GM11168 (cell line): ENCODE data around the gene TMEM222.

Experiments
- in situ Hi-C: fragments of 300-500 bp; cut with MboI; formaldehyde crosslinking; loops from one replicate; pipeline ENCODE4 v1.12.0; 2022; ENCODE audit warnings: low sequenced_read_pairs; ENCODE audit not compliant: unreplicated experiment

The TMEM222 gene

GRCh38 chr1:27372808-27373690 lies 51.1 kb downstream of the TMEM222 start:
- in situ Hi-C loops: no loop called here

DNA sequence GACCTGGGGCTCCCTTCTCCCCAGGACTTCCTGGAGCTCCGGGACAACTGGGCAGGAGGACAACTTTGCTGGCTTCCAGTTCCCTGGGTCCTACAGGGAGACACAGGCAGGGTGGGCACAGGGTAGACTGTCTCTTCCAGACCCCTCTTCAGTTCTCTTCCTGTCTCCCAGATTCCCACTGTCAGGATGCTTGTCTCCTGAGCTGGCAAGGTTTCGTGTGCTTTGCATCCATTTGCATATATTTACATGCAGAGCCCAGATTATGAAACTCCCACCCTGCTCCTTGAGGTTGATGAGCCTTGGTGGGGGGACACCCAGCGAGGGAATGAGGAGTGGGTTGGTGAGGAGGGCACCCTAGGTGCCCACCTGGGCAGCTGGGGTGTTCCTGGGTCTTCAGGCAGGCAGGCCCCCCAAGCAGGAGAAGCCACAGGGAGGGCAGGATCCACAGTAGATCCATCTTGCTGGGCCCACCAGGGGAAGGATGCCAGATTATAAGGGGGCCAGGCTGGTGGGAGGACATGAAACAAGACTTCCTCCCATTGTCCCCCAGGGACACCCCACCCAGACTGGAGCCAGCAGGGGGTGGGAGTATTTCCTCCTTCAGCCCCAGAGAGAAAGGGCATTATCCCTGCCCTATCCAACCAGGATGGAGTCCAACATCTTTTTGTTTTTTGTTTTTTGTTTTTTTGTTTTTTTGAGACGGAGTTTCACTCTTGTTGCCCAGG lies 52.6 kb downstream of the TMEM222 start, which contains the start of gene FCN3:
Gene FCN3 (minus strand): TSS at position 463 of the 725 bp plus-strand sequence. CDS start 6 bp downstream, at position 457.
- in situ Hi-C loops: no loop called here

DNA sequence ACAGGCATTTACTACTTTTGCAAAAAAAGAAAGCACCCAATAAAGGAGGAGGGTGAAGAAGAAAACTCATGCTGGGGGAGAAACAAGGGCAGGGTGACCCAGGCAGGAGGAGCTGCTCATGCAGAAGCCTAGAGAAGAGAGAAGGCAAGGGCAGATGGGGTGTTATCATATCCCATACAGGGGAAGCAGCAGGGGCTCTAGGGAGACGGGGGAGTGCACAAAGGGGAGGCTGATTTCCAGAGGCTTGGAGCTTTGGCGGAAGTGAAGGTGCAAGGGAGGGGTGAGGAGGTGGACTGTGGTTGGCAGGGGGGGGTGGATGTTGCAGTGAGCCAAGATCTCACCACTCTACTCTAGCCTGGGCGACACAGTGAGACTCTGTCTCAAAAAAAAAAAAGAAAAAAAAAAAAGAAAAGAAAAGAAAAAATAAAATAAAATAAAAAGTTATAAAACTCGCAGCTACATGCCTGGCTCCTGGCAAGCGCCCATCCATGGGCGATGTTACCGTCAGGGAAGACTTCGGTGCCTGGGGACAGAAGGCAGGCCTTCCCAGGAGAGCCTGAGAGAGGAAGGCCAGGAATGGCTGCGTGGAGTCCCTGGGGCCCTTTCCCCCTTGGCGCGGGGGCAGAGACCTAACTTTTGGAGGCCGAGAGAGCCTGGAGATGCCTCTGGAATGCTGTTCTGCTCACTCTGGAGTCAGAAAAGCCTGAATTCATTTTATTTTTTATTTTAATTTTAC lies 56.0 kb downstream of the TMEM222 start:
- in situ Hi-C loops: no loop called here

DNA sequence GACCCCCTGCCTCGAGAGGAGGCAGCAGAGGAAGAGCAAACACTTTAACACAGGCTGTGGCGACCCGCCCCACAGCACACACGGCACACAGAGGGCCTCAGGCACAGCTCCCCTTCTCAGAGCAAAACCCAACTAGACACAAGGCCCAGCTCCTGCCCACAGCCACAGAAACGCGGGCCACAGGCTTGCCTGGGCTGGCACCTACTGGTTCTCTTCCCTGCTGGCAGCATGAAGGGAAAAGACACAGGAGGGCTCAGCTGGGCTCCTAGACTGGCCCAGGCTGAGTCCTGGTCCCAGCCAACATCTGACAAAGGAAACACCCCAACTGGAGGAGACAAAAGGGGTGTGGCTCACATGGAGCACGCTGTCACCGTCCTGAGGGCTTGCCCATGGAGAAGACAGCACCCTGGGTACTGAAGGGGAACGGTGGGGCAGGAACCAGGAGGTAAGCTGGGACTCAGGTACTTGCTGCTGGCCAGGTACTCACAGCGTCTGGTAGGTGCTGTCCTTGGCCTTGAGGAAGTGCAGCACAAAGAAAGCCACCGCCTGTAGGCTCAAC lies 57.7 kb downstream of the TMEM222 start:
- in situ Hi-C loops: no loop called here

GRCh38 chr1:27380224-27380623 lies 58.3 kb downstream of the TMEM222 start:
- in situ Hi-C loops: no loop called here

DNA sequence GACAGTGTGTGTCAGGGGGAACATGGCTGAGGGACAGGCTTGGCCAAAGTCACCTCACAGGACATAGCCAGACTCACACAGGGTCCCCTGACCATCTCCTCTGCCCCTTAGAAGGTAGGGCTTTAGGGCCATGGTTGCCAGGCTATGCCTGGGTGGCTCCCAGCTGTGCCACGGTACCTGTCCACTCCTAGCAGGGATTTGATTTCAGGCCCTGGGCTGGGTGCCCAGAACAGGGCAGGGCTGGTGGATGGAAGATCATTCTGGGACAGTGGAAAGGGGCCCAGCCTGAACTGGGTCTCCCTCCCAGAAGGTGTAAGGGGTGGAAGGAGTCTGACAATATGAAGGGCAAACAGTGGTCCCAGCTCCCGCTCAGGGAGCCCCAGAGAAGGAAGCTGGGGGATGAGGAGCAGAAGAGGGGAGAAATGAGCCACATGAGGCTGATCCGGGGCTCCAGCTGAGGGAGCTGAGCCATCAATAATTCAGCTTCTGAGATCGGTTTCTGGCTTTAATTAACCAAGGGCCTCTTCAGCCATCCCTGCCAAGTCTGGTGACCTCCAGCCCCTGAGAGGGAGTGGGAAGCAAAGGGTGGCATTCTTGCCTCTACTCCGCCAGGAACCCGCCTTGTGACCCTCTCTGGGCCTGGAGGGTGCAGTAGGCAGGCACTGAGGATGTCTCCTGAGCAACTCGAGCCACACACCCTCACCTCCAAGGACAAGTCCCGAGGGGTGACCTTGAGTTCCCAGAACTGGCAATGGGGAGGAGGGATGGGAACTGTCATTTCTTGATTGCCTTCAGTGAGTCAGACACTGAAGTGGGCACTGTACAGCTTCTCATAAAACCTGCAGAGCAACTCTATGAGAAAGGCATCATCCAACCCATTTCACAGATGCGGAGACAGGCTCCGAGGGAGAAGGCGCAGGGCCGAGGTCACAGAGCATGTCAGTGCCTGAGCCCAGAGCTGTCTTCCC lies 59.1 kb downstream of the TMEM222 start:
- in situ Hi-C loops: no loop called here

DNA sequence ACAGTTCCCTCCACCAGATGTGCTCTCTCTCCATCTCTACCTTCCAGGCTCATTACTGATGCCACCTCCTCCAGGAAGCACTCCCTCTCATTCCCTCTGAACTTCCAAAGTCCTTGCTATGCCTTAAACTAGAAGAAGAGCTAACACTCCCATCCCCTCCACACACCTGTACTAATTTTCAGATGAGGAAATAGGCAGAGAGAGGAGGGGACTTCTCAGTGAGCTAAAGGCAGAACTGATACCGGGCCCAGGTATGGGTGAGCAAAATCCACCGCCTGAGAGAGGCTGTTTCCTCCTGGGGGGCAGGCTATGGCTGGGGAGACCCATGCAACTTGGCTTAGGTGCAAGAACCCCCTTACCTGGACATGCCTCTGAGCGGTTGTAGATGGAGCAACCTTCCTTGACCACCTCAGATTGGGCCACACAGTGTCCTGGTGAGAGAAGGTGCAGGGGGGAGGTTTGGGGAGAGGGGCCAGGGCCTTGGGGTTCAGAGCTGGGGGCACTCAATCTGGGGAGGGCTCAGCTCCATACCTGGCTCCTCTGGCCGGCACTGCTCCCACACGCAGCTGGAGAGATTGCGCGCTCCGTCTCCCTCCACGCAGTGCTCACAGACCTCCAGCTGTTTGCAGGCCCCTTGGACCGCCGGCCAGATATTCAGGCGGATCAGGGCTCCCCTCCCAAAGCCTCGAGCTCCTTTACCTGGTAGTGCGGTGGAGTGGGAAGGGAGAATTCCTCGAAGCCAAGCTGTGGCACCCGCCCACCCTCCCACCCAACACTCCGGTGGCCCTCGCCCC lies 60.2 kb downstream of the TMEM222 start:
- in situ Hi-C loops: no loop called here

- in situ Hi-C loops: no loop called here
Measured at GRCh38 chr1:27383039-27383605, 61.2 kb downstream of the TMEM222 start, which contains the start of gene CD164L2. TSS of gene CD164L2 (minus strand) at chr1:27383333. CDS start at chr1:27383239, 94 bp downstream.

DNA sequence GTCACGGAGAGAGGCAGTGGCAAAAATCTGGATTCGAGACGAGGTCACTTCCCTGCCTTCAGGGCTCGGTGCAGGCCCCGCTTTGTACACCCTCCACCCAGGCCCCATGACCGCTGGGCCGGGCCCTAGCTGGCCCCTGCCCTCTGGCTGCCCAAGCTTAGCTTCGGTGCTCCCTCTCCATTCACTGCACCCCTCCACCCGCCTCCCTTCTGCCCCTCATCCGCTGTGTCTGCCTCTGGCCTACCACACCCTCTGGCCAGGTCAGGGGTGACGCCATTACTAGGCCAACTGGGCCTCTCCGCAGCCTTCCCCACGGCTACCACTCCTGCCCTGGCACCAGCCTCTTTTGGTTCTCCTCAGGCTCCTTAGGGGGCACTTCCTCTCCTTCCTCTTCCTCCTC lies 61.7 kb downstream of the TMEM222 start:
- in situ Hi-C loops: no loop called here

GRCh38 chr1:27384797-27385196 lies 62.8 kb downstream of the TMEM222 start:
- in situ Hi-C loops: loop anchor here (5.0 kb wide), 1 partner anchor 82 kb away; no protein-coding TSS in a partner anchor
